Dermis microvascular lymphatic vessel endothelial cell (primary cell): ENCODE data around the gene RARB. TPM values are rescaled to one million over a fixed set of nuclear protein-coding genes. Genes with fewer than 3 reads are reported as not detected.

Source experiments
- DNase-seq, 2 donors: peaks; one replicate each; pipeline versions ENCODE4 v3.0.0 to v3.0.0-alpha.2; 2010; ENCODE audit warnings: low read depth in 2 of 2
- total RNA-seq: library from RNA; depleted of rRNA; stranded (reverse); fragments of >200 nt; gene quantifications from 2 replicates; pipeline ENCODE4 v1.2.1, GENCODE V29; 2014

Gene RARB
- total RNA-seq, 1 donor from 2014 or later = 0.26 TPM

DNA sequence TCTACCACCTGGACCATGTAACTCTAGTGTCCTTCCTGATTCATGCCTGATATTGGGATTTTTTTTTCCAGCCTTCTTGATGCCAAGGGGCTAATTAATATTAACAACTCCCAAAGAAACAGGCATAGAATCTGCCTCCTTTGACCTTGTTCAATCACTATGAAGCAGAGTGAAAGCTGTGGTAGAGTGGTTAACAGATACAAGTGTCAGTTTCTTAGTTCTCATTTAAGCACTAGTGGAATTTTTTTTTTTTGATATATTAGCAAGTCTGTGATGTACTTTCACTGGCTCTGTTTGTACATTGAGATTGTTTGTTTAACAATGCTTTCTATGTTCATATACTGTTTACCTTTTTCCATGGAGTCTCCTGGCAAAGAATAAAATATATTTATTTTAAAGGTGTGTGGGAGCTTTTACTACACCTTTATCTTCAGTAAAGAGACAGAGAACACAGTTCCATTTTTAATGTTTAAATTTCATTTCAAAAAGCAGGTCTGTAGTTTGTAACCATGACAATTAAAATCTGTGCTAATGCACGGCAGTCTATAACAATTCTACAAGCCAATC lies 169.6 kb downstream of the RARB start:
- no peak for DNase-seq

DNA sequence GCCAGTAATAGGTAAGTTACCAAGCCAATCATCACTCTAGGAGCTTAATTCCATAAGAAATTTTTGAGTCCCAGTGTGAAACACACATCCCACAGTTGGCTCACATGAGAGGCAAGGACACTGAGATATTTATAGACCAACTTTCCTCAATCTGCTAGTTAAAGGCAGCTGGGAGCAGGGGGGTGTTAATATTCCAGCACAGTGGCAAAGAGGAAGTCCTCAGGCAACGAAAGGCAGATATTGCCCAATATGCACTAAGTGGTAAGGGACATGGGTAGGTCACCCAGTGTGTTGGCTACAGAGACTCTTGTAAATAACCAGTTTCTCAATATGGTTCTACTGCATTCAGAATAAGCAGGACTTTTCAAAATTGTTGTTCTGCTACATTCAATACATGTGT lies 175.6 kb downstream of the RARB start:
- no peak for DNase-seq

DNA sequence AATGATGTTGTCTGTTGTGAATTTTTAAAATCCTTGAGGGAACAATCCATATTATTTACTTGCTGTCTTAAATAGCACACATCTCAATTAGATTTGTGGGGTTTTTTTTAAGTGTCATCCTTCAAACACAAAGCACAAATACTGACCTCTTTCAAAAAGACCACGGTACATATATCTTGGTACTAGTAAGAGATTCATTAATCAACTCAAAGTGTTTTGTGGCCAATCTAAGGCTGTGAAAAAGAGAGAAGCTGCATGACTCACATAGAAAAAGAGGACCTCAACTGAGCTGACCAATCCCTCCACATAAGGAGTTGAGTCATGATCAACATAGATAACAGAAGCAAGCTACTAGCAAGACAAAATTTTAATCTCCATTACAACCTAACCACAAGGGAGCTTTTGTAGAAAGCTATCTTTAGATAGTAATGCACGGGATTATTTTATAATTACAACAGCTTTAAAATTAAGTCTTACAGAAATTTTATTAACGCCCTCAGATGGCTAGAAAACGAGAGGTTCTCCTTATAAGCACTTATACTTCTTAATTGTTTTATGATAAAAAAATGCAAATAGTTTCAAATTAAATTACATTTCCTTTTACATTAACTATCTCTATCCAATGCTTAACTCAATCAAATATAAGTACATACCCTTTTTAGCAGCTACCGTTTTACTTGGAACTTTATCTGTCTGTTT lies 176.2 kb downstream of the RARB start:
- no peak for DNase-seq

DNA sequence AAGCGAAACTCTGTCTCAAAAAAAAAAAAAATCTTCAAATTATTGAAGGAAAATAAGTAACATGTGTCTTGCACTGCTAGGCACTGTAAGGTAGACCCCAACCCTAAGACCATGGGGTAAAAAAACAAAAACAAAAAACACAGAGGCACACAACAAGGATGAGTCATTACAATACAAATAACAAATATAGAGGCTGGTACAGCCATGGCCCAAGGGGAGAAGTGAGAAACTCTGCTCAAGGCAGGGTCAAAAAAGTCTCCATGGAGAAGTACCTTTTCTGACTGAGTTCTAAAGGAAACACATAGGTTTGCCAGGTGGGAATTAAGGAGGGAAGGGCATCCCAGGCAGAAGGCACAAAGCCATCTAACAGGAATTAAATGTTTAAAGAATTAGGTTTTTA lies 182.1 kb downstream of the RARB start:
- DNase-seq = no peak

DNA sequence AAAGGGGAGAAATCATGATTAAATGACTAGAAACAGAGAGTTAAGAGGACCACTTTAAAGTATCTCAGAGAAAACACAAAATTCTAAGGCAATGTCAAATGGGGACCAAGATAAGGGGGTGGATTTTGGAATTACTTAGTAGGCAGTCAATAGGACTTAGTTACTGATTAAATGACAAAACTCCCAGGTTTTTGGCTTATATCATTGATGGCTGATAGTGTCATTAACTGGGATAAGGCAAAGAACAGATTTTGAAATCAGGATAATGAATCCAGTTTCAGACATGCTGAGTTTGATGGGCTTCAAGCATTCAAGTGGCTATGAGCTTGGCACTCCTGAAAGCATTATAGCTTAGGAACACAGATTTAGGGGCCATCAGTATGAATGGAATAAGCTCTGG lies 182.7 kb downstream of the RARB start:
- DNase-seq = no peak

DNA sequence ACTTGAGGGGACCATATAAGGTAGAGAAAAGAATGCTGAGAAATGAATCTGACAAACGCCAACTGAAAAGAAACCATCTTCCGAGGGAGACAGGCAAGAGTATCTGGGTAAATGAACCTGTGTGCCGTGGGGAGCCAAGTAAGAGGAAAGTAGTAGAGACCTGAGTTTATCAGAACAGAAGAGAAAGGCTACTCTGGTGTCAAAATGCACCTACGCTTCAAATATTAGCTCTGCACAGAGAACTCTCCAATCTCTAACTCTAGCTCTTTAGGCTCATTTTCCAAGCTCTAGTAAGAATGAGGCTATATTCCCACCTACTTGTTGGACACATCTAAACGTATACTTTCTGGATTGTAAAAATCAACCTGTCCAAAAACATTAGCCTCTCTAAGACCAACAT lies 183.1 kb downstream of the RARB start:
- no peak for DNase-seq

DNA sequence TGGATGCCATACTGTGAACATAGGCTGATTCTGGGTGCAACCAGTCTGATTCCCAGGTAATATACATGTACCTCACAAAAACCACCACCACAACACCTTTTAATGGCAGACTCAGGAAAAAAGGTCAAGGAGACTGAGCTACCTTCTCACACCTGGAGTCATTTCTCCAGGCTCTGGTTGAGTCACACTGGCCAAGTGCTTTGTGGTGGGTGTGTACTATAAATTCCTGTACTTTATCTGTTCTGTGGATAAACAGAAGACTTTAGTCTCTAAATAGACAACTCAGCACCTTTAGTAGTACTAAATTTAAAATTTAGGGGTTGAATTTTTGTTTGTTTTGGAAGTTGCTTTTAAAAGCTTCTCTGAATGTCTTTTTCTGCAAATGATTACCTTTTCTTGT lies 190.0 kb downstream of the RARB start:
- no peak for DNase-seq

DNA sequence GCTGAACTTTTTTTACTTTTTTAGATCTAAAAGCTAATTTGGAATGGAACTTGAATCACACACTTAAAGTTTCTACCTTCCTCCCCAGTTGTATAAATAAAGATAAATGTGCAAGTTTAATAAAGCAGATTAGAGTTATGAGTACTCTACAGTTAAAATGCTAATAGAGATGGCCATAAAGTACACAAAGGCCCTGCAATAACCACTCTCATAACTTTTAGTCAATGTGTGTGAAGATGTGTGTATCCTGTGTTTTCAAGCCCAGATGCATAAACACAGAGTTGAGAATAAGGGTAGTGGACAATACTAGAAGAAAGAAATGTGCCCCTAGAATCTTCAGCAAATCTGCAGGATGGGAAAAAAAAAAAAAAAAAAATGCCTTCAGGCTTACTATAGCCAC lies 191.3 kb downstream of the RARB start:
- DNase-seq = no peak

DNA sequence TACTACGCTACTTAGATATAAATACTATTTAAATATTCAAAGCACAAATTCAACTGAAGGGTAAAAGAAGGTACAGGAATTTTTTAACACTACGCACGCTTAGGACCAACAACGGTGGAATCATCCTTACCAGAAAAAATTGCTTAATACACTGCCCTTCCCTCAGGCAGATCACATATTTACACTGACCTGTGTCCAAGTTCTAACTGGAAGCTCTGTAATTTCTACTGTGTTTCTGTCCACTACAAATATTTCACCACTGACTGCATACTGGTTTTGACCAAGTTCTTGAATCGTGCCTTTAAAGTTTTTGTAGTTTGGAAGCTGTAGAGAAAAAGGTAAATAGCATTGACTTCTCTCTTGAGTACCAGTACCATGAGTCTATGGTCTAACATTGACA lies 192.4 kb downstream of the RARB start:
- no peak for DNase-seq

DNA sequence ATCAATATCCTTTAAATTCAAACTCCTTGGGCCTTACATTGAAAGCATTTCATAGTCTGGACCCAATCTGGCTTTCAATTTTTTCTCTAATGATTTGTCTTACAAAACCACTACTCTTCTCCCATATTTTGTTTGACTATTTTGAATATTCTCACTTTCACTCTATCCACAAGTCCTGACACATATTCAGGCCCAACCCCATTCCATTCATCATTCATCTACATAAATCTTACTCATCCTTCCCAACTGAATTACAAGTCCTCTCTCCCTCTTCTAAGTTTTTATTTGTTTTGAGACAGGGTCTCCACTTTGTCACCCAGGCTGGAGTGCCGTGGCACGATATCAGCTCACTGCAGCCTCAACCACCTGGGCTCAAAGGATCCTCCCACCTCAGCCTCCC lies 193.0 kb downstream of the RARB start:
- DNase-seq = no peak

DNA sequence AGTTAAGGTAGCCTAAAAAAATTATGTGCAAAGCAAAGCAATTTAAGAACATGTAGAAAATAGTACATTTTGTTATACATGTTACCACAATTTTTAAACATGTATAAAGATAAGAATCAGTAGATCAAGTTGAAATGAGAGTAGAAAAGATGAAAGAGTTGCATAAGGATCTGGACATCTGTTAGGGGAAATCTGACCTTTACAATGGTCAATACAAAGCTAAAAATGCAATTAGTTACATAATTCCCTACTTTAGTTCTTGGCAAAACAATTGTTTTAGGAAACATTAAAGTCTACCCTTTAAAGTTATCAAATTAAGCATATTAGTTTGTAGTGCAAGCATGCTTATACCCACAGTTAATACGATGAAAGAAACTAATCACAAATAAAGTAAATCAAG lies 203.9 kb downstream of the RARB start:
- DNase-seq = no peak

DNA sequence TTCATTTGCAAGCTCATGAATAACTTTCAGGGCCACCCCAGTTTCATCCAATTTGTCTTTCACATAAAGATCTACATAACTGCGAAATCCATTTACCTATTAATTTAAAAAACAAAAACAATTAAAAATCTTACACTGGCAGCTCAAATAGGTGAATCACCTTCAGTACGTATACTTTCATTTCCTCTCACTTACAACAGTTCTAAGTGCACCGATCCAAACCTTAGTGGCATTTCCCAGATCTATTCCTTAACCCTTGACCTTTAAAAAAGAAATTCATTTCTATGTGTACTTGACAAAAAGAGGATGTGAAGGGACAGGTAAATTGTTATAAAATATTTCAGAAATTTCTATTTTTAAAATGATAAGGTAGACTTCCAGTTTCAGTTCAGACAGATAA lies 205.9 kb downstream of the RARB start:
- no peak for DNase-seq

DNA sequence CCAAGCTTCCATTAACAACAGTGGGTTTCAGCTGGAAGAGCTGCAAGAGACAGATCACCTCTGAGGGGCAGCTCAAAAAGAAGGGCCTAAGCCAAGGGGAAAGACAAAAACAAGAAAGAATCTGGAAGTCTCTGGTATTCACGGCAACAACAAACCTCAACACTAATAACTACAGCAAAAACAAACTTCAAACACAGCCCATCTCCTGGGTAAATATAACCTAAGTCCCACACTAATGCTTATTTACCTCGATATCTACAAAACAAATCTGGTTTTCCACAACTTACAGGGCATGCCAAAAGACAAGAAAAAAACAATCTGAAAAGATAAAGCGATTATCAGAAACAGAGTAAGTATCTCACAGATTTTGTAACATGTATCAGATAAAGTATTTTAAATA lies 207.0 kb downstream of the RARB start:
- no peak for DNase-seq

Other genes with a start within 250 kb of the RARB start
- gene TOP2B, start 236.6 kb downstream of the RARB start, total RNA-seq = 60.1 and 68.4 TPM in 2 replicates